ENCODE results near the gene PRRC1. TPM values are rescaled to one million over a fixed set of nuclear protein-coding genes. Genes with fewer than 3 reads are reported as not detected.

Gene PRRC1
- total RNA-seq, 1 experiment from 2014 or later = 109 TPM

- no peak overlapping the region for H3K4me3 Mint-ChIP-seq (ENCODE audit: unreplicated experiment)
- ChIA-PET POLR2A (interaction anchor here (1.1 kb wide), 1 partner anchor 33 kb away, joined by 3 read pairs; no protein-coding TSS in a partner anchor), CTCF (interaction anchor here (1.3 to 3.3 kb wide), 2 partner anchors 14 to 17 kb away, joined by 5 to 17 read pairs; no protein-coding TSS in a partner anchor)
- no peak overlapping the region for H3K27ac Mint-ChIP-seq (ENCODE audit: low read depth, unreplicated experiment)
- H3K27me3 Mint-ChIP-seq (ENCODE audit: insufficient read depth, unreplicated experiment) = no peaks in the 10 kb centered on the region
- no peaks in the 10 kb centered on the region for H3K4me1 Mint-ChIP-seq (ENCODE audit: insufficient read depth, unreplicated experiment)
- no peaks in the 10 kb centered on the region for H3K36me3 Mint-ChIP-seq (ENCODE audit: insufficient read depth, unreplicated experiment)
- TF ChIP-seq, protein P1, sequence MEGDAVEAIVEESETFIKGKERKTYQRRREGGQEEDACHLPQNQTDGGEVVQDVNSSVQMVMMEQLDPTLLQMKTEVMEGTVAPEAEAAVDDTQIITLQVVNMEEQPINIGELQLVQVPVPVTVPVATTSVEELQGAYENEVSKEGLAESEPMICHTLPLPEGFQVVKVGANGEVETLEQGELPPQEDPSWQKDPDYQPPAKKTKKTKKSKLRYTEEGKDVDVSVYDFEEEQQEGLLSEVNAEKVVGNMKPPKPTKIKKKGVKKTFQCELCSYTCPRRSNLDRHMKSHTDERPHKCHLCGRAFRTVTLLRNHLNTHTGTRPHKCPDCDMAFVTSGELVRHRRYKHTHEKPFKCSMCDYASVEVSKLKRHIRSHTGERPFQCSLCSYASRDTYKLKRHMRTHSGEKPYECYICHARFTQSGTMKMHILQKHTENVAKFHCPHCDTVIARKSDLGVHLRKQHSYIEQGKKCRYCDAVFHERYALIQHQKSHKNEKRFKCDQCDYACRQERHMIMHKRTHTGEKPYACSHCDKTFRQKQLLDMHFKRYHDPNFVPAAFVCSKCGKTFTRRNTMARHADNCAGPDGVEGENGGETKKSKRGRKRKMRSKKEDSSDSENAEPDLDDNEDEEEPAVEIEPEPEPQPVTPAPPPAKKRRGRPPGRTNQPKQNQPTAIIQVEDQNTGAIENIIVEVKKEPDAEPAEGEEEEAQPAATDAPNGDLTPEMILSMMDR (IDR thresholded peaks at IDR 0.05; ENCODE audit: unreplicated experiment) = no peak
- no TSS peak for BruUV-seq (replicated peaks)
- DNase-seq (ENCODE audit: unreplicated experiment) = no peak
- intact Hi-C loops (cut with micrococcal nuclease) = no loop called here
- H3K9me3 Mint-ChIP-seq (ENCODE audit: unreplicated experiment) = no peaks in the 10 kb centered on the region
Observed at GRCh38 chr5:127589309-127590030, 72.0 kb downstream of the PRRC1 start.

GRCh38 chr5:127590156-127590722, 72.8 kb downstream of the PRRC1 start:
- no peak overlapping the region for H3K4me3 Mint-ChIP-seq (ENCODE audit: unreplicated experiment)
- TF ChIP-seq, protein P1 (IDR thresholded peaks at IDR 0.05; ENCODE audit: unreplicated experiment) = no peak
- H3K27me3 Mint-ChIP-seq (ENCODE audit: insufficient read depth, unreplicated experiment) = no peaks in the 10 kb centered on the region
- BruUV-seq (replicated peaks) = no TSS peak
- no peak overlapping the region for H3K27ac Mint-ChIP-seq (ENCODE audit: low read depth, unreplicated experiment)
- no peak for DNase-seq (ENCODE audit: unreplicated experiment)
- H3K9me3 Mint-ChIP-seq (ENCODE audit: unreplicated experiment) = no peaks in the 10 kb centered on the region
- ChIA-PET CTCF (interaction anchor here (0.7 to 3.3 kb wide), 3 partner anchors 15 to 66 kb away, joined by 3 to 17 read pairs (median 5); no protein-coding TSS in a partner anchor), POLR2A (interaction anchor here (1.1 kb wide), 1 partner anchor 32 kb away, joined by 3 read pairs; no protein-coding TSS in a partner anchor)
- intact Hi-C loops (cut with micrococcal nuclease) = no loop called here
- no peaks in the 10 kb centered on the region for H3K4me1 Mint-ChIP-seq (ENCODE audit: insufficient read depth, unreplicated experiment)
- H3K36me3 Mint-ChIP-seq (ENCODE audit: insufficient read depth, unreplicated experiment) = no peaks in the 10 kb centered on the region

DNA sequence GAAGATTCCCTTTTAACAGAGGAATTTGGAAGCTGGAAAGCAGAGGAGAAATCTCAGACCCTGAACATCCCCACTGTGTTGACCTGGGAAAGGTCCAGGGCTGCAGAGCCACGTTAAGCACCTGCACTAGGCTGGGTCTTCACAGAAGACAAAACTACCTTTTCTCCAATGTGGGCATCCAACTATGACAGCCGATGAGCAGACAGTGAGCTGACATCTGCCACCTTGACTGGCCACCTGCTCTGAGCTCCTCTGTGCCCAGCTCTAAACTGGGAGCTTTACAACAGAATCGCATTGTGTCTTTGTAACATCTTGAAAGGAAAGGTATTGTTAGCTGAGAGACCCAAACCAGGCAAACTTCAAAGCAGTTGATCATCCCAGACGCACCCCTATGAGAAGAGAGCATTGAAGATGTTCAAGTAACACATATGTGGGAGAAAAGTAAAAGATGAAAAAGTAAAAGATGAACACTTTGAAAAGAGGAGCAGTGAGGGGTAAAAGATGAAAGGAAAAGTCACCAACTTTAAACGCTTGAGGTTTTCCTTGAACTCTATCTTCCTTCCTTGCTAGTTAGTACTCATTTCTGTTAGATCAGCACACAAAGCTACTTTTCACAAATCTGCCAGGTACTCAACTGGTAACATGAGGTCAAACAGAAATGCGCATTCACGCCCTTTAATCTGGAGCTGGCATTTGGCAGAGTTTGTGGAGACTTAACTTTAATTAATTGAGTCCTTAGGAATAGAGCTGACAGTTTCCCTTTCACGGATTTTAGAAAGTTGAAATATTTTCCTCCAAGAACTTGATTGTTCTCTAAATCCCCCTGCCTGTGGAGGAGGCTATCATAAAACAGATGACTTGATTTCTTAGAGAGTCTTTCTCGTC, 78.3 kb downstream of the PRRC1 start:
- Mint-ChIP-seq H3K4me1 (ENCODE audit: insufficient read depth, unreplicated experiment) (no peaks in the 10 kb centered on the region), H3K36me3 (ENCODE audit: insufficient read depth, unreplicated experiment) (no peaks in the 10 kb centered on the region), H3K9me3 (ENCODE audit: unreplicated experiment) (no peaks in the 10 kb centered on the region), H3K27ac (ENCODE audit: low read depth, unreplicated experiment) (no peak overlapping the region), H3K27me3 (ENCODE audit: insufficient read depth, unreplicated experiment) (no peaks in the 10 kb centered on the region), H3K4me3 (ENCODE audit: unreplicated experiment) (no peak overlapping the region)
- no TSS peak for BruUV-seq (replicated peaks)
- POLR2A ChIA-PET = interaction anchor here (0.6 kb wide), 1 partner anchor 502 kb away, joined by 3 read pairs; no protein-coding TSS in a partner anchor
- no peak for DNase-seq (ENCODE audit: unreplicated experiment)
- TF ChIP-seq, protein P1 (IDR thresholded peaks at IDR 0.05; ENCODE audit: unreplicated experiment) = no peak
- intact Hi-C loops (cut with micrococcal nuclease) = no loop called here
- CTCF ChIA-PET = interaction anchor here (0.5 to 1.4 kb wide), 4 partner anchors 12 to 1245 kb away, joined by 3 to 4 read pairs (median 3); no protein-coding TSS in a partner anchor
